GM21423 (cell line): ENCODE data around the gene SNPH.

Experiments
- ATAC-seq: cut with Tn5 transposase; IDR thresholded peaks from one replicate; pipeline ENCODE4 v1.9.1; 2021; ENCODE audit warnings: mild to moderate bottlenecking, moderate library complexity; ENCODE audit not compliant: unreplicated experiment

SNPH gene

DNA sequence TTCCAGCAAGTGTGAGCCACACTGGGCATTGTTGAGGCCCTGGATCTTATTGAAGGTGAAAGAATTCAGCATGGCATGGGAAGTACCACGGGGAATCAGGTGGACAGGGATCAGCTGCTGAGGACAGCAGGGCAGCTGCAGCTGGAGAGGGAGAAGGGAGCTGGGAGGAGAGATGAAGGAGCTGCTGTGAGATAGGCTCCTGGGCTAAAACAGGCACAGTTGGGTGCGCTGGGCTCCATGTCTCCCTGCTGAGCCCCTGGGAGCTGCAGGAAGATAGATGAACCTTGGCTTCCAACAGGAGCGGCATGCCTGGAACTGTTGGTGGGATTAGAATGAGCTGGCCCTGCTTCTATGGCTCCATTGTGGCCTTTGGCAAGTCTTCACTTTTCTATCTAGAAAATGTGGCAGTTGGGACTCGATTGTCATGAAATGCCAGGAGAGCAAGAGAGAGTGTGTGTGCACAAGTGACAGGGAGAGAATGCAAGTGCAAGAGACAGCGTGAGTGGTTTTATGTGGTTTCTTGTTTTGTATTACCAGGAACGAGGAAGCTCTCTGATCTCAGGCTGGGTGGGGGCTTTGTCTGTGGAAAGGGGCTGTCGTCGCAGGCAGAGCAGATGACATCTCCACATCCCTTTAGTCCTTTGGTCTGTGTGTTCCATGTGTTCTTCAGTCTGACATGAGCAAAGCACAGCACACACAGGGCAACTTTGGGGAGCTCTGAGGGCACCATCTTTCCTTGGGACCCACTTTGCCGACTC lies 20.4 kb downstream of the SNPH start:
- ATAC-seq: no peak

- no peak for ATAC-seq
These were observed 21.2 kb downstream of the SNPH start for GRCh38 chr20:1287306-1287705.

- ATAC-seq: no peak
These were observed 21.9 kb downstream of the SNPH start for GRCh38 chr20:1287787-1288569.

DNA sequence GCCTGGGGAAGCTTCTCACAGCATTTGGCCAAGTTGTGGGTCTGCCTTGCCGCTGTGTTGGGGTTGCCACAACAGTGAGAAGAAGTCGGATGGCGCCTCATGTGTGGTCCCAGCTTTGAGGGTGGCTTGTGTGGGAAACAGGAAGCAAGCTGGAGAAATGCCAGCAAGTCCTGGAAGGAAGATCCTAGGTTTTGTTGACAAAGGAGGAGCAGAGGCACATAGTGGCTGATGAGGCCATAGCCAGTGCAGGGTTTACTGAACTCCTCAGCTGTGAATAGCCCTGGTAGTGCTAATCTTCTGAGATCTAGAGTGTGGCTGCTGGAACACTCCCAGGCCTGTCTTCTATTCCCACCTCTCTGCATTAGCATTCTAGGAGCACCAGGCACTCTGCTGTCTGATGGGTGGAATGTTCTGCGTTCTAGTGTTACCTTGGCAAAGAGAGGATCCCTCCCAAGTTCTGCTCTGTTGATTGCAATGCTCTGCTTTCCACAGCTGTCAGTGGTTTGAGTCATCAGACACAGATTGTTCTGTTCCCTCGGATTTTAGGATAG lies 25.2 kb downstream of the SNPH start:
- no peak for ATAC-seq

DNA sequence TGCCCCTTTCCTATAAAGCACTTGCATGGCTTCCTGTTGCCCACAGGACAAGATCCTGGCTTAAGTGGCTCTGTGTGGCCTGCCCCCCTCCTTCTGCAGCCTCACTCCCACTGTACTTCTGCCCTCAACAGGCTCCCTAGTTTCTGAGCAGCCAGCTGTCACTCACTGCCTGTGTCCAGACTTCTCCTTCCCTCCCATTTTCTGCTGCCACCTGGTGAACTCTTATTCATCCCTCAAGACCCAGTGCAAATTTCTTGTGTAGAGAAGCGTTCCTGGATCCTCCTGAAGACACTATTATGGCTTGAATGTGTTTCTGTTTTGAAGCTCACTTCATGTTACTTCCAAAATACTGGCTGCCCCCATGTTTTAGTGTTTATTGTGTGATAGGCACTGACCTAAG lies 26.5 kb downstream of the SNPH start:
- no peak for ATAC-seq

DNA sequence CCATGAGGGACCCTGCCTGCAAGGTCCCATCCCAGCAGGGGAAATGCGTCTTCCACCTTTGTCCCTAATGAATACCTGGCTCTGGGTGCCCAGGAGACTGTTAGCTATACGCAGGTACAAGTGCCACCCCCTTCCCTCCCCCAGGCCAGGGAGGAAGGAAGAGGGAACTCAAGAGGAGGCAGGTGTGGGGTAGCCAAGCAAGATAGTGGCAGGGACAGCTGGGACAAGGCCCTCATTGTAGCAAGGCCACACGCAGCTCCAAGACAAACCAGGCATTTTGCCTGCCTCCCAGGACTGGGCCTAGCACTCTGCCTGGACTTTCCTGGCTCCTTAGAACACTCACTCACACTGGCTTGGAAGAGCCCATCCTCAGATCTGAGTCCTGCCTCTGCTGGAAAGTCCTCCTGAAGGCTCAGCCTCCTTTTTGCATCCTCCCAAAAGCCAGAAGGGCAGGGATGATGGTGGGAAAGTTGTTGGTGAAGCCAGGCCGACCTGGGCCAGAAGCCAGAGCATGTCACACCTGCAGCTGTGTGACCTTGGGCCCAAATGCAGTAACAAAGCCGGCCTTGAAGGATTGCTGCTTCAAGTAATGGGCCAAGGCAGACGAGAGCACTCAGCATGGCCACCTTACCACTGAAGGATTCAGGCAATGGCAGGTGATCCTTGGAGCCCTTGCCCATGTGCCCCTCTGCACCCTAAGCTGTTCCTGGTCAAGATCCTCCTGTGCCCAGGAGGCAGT lies 27.7 kb downstream of the SNPH start:
- ATAC-seq: no peak

GRCh38 chr20:1294497-1294896 lies 28.4 kb downstream of the SNPH start:
- ATAC-seq: no peak

- no peak for ATAC-seq
These were observed 29.3 kb downstream of the SNPH start for GRCh38 chr20:1295276-1295930.

DNA sequence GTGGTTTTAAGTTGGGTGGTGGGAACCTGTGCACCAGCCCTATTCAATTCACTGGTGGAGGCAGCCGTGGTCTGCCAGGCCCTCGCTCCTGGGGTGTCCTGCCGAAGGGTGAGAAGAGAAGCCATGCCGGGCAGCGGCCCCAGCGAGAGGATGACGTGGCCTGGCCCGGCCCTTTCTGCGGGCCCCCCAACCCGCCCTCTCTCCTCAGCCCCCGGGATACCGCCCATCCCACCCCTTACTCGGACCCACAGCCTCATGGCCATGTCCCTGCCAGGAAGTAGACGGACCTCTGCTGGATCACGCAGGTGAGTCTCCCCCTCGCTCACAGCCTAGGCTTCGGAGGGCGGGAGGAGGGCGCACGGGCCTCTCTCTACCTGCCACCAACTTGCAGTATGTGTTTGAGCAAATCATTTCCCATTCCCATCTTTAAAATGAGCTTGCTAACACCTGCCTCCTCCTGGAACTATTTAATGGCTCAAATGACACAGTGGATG lies 30.1 kb downstream of the SNPH start:
- ATAC-seq: no peak

- ATAC-seq: no peak
These were observed 30.8 kb downstream of the SNPH start for GRCh38 chr20:1296922-1297321.

- no peak for ATAC-seq
These were observed 31.4 kb downstream of the SNPH start for GRCh38 chr20:1297486-1297885.

GRCh38 chr20:1298166-1298565 lies 32.1 kb downstream of the SNPH start:
- ATAC-seq: no peak

DNA sequence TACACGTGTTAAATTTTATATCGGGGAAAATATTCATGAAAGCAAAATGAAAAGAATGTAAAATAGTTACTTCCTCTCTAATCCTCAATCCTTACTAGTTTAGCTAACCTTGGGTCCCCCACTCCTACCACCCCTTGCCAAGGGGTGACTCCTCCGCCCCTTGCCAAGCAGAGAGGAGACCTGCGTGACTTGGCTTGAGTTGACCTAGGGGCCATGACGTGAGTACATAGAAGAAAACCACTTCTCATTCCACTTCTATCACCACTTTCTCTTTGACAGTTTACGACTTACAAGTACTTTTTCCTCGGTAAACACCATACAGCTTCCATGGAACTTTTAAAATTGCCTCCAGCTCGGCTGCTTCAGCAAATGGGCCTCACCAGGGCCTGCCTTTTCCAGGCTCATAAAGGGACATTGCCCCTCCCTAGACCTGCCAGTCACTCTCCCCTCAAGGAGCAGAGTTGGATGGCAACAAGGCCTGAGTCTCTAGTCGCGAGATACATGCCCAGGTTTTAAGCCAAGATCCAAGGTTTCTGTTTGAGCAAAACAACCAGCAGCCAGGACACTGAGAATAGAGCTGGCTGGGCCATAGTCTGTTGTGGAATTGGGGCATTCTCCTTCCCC lies 32.9 kb downstream of the SNPH start:
- ATAC-seq: no peak

DNA sequence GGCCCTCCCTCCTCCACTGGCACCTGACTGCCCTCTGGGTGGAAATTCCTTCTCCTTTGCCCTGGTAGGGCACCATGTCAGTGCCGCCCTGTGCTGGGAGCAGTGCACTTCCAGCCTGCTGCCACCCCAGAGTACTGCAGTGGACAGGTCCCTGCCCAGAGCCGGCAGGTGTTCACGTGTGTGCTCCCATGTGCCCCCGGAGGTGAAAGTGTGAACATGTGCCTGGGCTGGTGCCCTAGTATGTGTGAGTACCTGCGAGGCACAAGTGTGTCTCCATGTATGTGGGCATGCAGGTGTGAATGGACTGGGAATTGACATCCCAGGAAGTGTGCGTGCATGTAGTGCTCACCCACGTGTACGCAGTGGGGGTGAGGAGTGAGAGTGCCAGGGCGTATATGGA lies 33.4 kb downstream of the SNPH start:
- no peak for ATAC-seq

DNA sequence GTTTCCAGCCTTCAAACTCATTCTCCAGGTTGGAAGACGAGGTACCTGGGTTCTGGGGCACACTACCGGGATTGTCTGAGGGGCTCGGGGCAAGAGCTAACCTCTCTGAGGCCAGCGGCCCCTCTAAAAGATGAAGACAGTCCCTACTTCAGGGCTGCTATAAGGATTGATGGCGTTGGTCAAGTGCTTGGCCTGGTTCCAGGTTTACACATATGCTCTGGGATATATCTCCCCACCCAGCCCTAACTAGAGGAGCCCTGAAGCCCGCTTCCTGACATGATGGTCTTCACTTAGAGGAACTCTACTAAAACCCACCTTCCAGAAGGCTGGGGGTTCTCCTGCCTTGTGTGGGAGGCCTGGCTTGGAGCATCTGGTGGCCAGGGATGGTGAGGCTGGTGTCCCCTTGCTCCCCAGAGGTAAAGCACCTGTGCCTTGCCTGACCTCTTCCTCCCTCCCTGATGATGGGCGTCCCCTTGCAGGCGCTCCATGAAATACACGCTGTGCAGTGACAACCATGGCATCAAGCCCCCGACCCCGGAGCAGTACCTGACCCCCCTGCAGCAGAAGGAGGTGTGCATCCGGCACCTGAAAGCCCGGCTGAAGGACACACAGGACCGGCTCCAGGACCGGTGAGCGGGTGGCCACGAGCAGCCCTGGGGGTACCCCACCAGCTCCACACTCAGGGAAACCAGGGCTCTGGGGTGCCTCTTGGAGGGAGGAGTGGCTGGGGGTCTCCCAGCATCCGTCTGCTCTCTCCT lies 34.2 kb downstream of the SNPH start:
- no peak for ATAC-seq

DNA sequence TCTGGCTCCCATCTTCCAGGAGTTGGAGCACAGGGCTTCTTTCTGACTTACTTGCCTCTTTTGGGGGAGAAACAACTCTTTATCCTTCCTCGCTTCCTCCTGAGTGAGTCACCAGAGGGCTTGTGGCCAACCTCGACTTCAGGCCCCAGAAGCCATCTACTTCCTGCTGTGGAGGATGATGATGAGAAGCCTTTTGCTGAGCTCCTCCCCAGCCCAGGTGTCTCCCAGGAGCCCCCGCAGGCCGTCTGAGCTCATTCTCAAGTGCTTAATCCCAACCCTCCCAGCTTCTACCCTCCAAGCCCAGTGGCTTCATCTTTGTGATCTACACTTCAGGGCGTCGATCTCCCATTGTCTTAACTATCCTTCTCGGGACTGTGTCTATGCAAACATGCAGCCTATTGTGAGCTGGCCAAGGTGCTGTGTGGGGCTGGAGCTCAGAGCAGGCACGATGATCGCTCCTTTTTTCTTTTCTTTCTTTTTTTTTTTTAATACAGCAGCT lies 35.0 kb downstream of the SNPH start:
- no peak for ATAC-seq

DNA sequence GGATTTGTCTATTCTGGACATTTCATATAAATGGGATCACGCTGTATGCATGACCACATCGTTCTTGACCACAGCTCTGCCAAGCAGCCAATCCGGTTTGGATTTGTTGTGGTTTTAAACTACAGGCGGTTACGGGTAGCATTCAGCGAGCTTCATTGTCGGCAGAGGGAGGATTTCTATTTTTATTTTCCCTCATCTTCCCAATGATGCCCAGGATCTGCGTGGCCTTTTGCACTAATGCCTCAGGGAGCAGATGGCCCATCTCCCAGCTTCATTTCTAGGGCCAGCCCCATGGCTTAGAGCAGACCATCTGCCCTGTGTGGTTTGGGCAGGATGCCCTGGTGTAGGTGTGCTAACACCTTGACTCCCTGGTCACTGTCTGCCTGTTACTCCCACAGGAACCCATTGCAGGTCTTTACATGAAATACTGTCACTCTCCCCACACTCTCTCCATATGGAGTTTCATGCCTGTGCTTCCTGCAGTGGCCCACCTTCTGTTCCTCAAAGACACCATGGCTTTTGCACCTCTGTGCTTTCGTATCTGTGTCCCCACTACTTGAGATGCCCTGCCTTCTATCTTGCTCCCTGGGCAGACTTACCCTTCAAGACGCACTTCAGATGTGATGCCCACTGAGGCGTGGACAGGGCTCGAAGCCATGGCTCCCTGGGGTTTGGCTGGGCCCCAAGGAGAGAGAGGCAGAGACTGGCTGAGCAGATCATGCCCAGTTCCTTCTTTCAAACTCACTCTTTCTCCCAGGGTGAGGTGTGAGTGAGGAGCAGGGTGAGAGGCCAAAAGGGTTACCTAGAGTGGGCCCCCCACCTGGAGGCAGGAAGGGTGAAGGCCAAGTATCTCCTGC lies 36.8 kb downstream of the SNPH start:
- no peak for ATAC-seq

DNA sequence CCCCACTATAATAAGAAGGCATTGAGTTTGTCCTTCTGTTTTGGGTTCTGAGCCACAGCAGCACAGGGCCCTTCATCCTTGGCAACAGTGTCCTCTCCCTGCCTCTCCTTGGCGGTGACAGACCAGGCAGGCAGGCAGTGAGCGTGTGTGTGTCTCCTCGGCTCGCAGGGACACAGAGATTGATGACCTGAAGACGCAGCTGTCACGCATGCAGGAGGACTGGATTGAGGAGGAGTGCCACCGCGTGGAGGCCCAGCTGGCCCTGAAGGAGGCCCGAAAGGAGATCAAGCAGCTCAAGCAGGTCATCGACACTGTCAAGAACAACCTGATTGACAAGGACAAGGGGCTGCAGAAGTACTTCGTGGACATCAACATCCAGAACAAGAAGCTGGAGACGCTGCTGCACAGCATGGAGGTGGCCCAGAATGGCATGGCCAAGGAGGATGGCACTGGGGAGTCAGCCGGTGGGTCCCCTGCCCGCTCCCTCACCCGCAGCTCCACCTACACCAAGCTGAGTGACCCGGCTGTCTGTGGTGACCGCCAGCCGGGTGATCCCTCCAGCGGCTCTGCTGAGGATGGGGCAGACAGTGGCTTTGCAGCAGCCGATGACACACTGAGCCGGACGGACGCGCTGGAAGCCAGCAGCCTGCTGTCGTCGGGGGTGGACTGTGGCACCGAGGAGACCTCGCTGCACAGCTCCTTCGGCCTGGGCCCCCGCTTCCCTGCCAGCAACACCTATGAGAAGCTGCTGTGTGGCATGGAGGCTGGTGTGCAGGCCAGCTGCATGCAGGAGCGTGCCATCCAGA lies 38.8 kb downstream of the SNPH start:
- ATAC-seq: no peak
